Measurements from ENCODE around the gene MDC1. TPM values are rescaled to one million over a fixed set of nuclear protein-coding genes. Genes with fewer than 3 reads are reported as not detected.

The MDC1 gene
- total and polyA plus RNA-seq, 2 experiments from 2014 or later: 17.2 to 32.7 TPM

- H4K20me1 ChIP-seq (replicated peaks; ENCODE audit: insufficient read depth): peaks cover 12% of the 10 kb centered on the region
- Mint-ChIP-seq H3K27me3 (ENCODE audit: insufficient read depth, low read depth, poor library complexity) (peaks cover 23% of the 10 kb centered on the region), H3K4me3 (peak within 1 kb of the TSS; percentile 92), H3K36me3 (ENCODE audit: low read depth) (peaks cover 45% of the 10 kb centered on the region), H3K9me3 (no peaks in the 10 kb centered on the region; the same call in 2 of the 3 replicates), H3K27ac (peak within 1 kb of the TSS; percentile 41), H3K4me1 (peaks cover 23% of the 10 kb centered on the region)
- peak within 1 kb of the TSS; percentile 90 for H3K4me2 ChIP-seq
- peak within 1 kb of the TSS; percentile 76 for H3K27ac ChIP-seq (ENCODE audit: low read depth)
- H3K4me1 ChIP-seq (ENCODE audit: insufficient read depth): peaks cover 19% of the 10 kb centered on the region
- peaks cover 20% of the 10 kb centered on the region for H3K79me2 ChIP-seq (replicated peaks; ENCODE audit: insufficient read depth)
- peak; percentile 82 for ATAC-seq
- H3K36me3 ChIP-seq (ENCODE audit: insufficient read depth): peaks cover 26% of the 10 kb centered on the region
- peaks cover 34% of the 10 kb centered on the region for H3F3A ChIP-seq (replicated peaks; ENCODE audit: low read depth)
- TF ChIP-seq ZNF462 (CRISPR knock-in tag; IDR thresholded peaks at IDR 0.05) (no peak), POLR2AphosphoS5 (IDR thresholded peaks at IDR 0.05; ENCODE audit: low read depth) (peak; percentile 72)
- H3K27me3 ChIP-seq (ENCODE audit: insufficient read depth): peaks cover 8% of the 10 kb centered on the region
- peak within 1 kb of the TSS; percentile 90 for H3K4me3 ChIP-seq
- H3K9me2 ChIP-seq (ENCODE audit: insufficient read depth): no peaks in the 10 kb centered on the region
- H2AFZ ChIP-seq: peak within 1 kb of the TSS; percentile 59; the same call in 1 of the 2 replicates
- peak; percentile 94 for DNase-seq (ENCODE audit: low spot score)
These were observed 25.4 kb upstream of the MDC1 start, which contains the start of gene FLOT1 for GRCh38 chr6:30742316-30743098. Gene FLOT1, minus strand, starts transcription at chr6:30742687. Its CDS starts 498 bp downstream, at chr6:30742189.

GRCh38 chr6:30741789-30742315, 24.8 kb upstream of the MDC1 start:
- H3K9me3 Mint-ChIP-seq: no peaks in the 10 kb centered on the region; the same call in 2 of the 3 replicates
- Histone ChIP-seq H3K27ac (ENCODE audit: low read depth) (peak overlapping the region; percentile 76; the same call in 1 of the 2 replicates), H3K27me3 (ENCODE audit: insufficient read depth) (peaks cover 8% of the 10 kb centered on the region), H3F3A (replicated peaks; ENCODE audit: low read depth) (peaks cover 34% of the 10 kb centered on the region), H3K4me2 (peak overlapping the region; percentile 90), H2AFZ (peak overlapping the region; percentile 59; the same call in 1 of the 2 replicates), H3K9me2 (ENCODE audit: insufficient read depth) (no peaks in the 10 kb centered on the region), H3K79me2 (replicated peaks; ENCODE audit: insufficient read depth) (peaks cover 20% of the 10 kb centered on the region), H3K36me3 (ENCODE audit: insufficient read depth) (peaks cover 26% of the 10 kb centered on the region), H3K4me3 (peak overlapping the region; percentile 90), H3K4me1 (ENCODE audit: insufficient read depth) (peaks cover 19% of the 10 kb centered on the region), H4K20me1 (replicated peaks; ENCODE audit: insufficient read depth) (peaks cover 13% of the 10 kb centered on the region)
- ATAC-seq (no peak; the same call in 2 of the 3 replicates), DNase-seq (ENCODE audit: low spot score) (no peak)
- peak overlapping the region; percentile 41 for H3K27ac Mint-ChIP-seq
- H3K4me1 Mint-ChIP-seq: peaks cover 23% of the 10 kb centered on the region
- peaks cover 25% of the 10 kb centered on the region for H3K27me3 Mint-ChIP-seq (ENCODE audit: insufficient read depth, low read depth, poor library complexity)
- peaks cover 51% of the 10 kb centered on the region for H3K36me3 Mint-ChIP-seq (ENCODE audit: low read depth)
- H3K4me3 Mint-ChIP-seq: peak overlapping the region; percentile 92
- TF ChIP-seq CREB1 (CRISPR knock-in tag; IDR thresholded peaks at IDR 0.05; ENCODE audit: low read depth): no peak
- TF ChIP-seq ZNF462 (CRISPR knock-in tag; IDR thresholded peaks at IDR 0.05): no peak
